HG03342 (cell line): ENCODE data around the gene ATP6V1C2.
A peak's percentile ranks its signal among the peaks of the same experiment; 100 is the strongest.

Experiments
- ATAC-seq: cut with Tn5 transposase; IDR thresholded peaks from one replicate; pipeline ENCODE4 v1.9.1; 2021; ENCODE audit warnings: mild to moderate bottlenecking, moderate library complexity; ENCODE audit not compliant: unreplicated experiment

ATP6V1C2 gene

DNA sequence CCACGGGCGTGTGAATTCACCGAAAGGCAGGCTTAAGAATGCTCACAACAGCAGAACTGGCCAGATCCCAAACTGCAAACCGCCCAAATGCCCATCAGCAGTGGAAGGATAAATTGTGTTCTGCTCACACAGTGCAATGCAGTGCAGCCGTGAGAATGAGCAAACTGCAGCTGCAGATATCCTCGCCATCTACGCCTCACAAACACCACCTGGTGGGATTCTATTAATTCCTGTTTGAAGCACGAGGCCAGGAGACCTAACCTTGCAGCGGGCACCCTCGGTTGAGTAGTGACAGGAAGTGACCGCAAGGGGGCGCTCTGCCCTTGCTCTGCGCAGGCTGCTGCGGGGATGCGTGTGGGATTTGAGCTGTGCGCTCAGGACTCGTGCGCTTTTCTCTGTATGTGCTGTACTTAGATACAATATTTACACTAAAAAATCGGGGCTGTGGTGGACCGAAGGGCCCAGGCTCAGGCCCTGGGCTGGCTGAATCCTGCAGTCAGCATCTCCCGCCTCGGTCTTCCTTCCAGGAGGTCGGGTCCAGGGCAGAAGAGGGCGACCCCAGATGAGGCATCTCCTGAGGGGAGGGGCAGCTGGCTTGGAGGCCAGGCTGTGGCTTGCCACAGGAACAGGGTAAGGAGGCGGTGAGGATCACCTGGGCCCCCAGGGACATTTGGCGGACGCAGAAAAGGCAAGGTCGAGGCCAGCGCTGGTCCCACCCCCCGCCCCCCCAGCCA, 110.9 kb downstream of the ATP6V1C2 start:
- peak; percentile 86 for ATAC-seq

DNA sequence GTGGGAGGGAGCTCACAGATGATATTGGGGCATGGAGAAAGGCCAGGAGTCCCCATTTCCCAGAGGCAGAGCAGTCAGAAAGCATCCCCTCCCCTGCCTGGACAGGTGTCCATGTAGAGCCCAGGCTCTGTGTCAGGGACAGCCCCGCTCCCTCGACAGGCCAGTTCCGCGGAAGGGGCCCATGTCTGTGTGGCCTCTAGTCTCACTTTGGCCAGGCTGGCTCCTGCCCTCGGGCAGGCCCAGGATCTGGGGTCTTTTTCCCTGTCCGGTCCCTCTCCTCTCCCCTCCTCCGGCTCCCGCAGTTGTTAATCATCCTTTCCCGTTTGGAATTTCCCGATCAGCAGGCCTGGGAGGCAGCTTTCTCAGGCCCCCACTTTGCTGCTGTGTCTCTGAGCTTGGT, 111.6 kb downstream of the ATP6V1C2 start:
- ATAC-seq = no peak

DNA sequence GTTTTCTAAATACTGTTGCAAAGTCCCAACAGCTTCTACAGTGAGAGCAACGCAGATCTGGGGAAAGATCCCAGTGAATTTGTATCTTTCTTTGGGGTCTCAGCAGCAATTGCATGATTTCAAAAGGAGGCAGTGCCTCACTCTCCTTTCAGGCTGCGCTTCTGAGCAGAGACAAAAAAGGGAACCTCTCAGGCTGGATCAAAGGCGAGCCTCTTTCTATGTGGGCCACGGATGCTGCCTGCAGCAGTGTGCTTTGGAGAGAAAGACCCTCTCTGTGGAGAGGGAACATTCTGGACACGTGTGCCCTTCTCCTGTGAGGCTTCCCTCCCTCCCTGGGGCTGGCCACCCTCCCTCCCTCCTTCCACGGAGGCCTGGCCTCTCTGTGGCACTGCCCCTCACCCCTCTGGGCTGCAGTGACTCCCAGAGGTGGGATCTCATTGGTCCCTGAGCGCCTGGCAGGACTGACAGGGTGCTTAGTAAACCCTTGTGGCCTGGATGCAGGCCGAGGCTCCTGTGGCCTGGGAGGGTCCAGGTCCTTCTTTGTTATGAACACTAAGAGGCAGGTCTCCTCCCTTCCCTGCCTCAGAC, 112.7 kb downstream of the ATP6V1C2 start:
- ATAC-seq = no peak
